NOMO-1 (cell line): ENCODE measurements around the gene DNAL4.

Experiments used
- DNase-seq, 2 experiments: peaks; one replicate each; lab custom pipeline; 2025; ENCODE audit not compliant: unreplicated experiment in 2 of 2; lab: John Stamatoyannopoulos, UW

Gene DNAL4

DNA sequence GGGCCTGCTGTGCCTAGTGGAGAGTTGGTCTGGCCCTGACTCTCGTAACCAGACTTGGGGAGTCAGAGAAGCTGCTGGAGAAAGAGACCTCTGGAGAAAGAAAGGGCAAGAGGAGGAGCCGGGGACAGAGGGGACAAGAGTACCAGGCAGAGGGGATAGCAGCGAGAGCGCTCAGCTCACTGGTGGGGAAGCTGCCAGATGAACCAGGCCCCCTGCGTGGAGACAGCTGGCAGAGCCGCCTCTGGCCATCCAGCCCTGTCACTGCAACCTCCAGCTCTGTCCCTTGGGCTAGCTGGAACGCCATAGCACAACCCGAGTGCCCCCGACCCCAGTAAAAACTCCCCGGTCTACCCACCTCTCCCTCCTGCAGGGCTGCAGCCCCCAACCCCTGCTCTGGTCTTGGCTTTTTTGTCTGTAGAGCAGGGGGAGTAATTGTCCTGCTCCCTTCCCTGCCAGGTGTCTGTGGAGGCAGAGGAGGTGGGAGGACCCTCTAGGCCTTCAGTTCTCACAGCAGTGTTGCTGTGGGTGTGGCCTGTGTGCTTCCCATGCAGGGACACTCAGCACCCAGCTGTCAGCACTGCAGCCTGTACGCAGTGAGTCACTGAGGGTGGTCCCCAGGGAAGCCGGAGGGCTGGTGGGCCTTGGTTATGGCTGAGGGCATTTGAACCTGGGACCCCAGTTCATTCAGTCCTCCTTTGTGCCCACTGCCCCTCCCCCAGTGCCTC lies 33.3 kb downstream of the DNAL4 start:
- no peak for DNase-seq

DNA sequence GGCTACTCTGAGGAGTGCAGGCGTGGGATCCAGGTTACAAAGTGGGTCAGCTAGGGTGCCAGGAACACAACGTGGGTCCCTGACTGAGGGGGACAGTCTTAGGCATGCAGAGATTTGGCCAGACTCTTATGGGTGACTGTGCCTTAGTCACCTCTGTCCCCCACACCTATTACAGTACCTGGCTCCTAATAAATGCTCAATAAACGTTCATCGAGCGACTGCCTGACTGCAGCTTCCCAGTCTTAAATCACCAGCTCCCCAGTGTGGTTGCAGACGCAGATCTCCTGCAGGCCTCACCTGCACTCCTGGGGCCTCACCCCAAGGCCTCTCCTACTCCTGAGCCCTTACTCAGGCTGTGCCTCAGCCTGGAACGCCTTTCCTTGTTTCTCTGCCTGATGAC lies 34.9 kb downstream of the DNAL4 start:
- no peak for DNase-seq

DNA sequence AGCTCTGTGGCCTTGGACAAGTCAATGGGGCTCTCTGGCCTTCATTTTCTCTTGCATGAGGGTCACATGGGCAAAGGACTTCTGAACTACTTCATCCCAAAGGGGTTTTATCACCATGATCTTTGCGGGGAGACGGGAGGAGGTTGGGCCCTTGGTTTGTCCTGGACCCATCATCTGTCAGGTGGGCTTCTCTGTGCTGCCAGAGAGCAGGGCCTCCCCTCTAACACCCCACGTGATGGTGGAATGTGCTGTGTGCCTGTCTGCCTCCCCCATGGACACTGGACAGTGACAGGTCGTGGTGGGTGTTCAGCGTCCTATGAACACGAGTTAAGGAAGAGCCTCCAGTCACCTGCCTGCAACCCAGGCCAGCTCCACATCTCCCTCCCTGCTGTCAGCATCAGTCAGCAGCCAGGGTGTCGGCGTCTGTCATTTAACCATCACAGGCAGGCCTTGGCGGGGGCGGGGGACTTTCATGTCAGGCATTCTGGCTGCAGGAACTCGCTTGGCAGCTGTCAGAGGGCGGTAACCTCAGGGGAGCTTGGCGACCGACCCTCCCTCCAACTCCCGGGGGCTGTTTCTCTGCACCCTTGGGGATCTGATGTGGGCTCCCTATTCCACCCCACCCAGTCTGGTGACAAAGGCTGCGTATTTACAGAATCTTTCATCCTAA lies 35.5 kb downstream of the DNAL4 start:
- no peak for DNase-seq

DNA sequence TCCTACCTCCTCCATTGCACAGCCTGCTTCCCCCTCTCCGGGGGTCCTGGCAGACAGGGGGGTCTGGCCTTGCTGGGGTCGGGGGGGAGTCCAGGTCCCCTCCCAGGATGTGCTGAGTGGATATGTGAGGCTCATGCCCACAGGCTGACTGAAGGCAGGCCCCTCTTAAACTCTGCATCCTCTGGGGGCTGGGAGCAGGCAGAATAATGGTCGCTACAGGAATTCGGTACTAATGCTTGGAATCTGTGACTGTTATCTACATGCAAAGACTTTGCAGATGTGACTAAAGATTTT lies 36.5 kb downstream of the DNAL4 start:
- DNase-seq = no peak

DNA sequence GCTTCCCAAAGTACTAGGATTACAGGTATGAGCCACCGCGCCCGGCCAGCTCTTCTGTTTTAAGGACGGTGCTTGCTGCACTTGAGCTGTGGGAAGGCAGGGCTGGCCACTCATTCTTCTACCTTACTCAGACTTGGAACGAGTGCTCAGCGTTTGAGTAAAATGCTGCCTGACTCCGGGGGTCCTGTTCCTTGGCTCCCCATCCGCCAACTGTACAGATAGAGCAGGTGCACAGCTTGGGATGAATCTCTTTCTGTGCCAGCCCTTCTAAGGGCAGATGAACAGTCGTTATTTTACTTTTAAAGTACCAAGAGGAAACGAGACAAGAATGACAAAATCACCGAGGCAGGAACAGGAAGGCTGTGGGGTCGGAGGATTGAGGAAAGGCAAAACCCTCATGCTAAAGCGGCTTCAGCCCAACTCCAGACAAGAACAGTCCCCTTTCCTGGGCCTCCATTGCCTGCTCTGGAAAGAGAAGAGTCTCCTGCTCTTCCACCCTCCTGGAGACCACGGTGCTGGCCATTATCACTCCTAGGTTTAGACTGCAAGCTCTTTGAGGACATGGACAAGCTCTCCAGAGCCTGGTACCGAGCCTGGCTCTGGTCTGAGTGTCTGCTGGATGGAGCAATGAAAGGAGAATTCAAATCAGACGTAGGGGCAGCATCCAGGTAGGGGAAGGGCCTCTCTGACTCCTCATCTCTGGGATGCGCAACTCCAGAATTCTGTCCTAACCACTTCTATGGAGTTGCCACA lies 37.1 kb downstream of the DNAL4 start:
- peak; percentile 21 to 53 for DNase-seq

DNA sequence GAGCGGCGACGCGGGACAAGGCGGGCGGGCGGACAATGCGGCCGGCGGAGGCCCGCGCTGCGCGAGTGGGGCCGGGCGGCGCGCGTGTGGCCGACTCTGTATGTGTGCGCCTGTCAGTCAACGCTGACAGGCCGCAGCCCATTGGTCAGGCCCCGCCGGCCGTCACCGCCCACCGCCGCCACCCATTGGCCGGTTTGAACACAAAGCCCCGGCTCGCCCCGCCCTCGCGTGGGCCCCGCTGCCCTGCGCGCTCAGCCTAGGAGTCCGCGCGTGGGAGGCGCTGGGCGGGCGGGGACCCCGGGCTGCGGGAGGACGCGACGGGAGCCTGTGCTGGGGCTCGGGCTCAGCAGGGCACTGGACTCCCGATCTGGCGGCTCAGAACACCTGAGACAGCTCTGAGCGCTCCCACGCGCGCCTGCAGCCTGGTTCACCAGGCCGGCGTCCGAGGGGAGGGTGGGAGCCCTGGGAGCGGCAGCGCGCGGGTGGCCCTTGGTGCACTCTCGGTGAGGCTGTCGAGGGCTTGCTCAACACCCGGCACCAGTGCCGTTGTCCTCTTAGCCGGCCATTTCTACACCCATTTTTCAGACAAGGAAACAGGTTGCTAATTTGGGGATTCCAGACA lies 37.9 kb downstream of the DNAL4 start, which contains the start of gene SUN2:
SUN2 (minus strand) TSS at position 88 of the 622 bp plus-strand sequence. CDS start 3,370 bp downstream, outside the sequence.
- DNase-seq = peak; percentile 73 to 86

DNA sequence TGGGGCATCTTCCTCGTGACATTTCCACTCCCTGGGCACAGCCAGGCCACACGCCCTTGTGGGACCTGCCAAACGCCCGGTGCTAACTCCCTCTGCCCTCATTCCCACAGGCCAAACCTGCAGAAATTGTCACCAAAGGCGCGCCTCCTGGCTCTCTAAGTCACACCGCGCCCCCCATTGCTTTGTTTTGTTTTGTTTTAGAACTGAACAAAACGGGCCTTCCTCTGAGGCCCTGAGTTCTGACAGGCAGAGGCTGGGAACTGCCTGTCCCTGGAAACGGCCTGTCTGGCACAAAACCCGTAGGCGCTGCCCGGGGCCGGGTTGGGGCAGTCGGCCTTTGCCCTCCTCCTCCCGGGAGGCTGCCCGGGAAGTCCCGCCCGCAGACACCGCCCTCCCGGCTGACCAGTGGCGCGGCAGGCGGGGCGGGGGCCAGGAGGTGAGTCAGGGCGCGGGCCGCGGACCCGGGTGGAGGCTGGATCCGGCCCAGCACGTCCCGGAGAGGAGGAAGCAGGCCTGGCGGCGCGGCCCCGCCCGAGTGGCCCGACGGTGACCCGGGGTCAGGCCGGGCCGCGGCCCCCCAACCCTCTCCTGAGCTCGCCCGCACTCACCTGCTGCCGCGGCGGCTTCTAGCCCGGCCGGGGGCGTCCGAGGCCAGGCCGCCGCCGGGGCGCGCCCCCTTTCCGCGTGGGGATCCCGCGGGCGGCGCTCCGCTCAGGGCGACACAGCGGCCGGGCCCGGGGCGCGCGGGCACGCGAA lies 38.6 kb downstream of the DNAL4 start:
- DNase-seq = peak; percentile 62 to 67

DNA sequence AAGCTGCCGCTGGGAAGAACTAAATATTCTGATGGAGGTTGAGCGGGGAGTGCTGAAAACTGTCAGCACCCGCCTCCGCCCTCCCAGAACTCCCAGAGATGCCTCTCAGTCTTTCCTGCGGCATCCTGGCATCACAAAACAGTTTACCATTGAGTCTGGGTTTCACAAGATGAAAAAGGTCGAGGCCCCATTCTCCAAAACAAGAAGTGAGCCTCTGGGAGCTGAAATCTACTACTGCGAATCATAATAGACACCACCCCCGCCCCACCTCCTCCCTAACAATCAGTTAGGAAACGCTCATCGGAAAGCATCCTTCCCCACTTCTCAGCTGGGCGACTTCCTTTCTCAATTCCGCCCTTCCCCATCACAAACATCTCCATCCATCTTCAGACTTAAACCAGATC lies 39.2 kb downstream of the DNAL4 start:
- peak; percentile 79 to 87 for DNase-seq

DNA sequence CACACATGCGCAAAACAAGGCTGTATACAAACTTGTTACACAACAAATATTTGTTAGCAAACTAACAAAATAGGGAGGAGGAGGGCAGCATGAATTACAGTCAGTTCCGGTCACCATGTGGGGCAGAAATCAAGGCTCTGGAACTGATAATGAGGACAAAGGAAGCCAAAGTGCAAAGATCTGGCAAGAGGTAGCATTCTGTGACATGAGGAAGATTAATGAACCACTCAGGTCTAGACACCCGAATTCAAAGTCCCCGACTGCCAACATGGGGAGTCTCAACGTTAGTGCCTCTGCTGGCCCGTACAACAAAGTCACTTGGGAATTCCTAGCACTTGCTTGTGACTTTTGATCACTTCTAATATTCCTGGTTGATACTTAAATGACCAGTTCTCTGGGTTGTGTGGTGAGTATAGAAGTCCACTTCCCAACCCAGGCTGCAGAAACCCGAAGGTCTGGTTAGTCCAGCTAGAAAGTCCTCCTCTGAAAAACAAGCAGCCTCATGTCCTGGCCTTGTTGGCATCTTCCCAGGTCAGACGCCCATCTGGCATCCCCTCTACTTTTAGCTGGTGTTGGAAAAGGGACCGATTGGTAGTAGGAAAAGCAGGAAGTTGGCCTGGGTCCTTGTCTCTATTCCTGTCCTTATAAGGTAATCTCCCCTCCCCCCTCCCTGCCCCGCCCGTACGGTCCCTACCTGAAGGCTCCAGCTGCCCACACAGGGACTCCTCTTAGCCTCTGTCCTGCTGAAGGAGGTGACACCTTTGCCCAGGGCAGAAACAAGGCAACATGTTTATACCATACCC lies 39.8 kb downstream of the DNAL4 start:
- DNase-seq = no peak

DNA sequence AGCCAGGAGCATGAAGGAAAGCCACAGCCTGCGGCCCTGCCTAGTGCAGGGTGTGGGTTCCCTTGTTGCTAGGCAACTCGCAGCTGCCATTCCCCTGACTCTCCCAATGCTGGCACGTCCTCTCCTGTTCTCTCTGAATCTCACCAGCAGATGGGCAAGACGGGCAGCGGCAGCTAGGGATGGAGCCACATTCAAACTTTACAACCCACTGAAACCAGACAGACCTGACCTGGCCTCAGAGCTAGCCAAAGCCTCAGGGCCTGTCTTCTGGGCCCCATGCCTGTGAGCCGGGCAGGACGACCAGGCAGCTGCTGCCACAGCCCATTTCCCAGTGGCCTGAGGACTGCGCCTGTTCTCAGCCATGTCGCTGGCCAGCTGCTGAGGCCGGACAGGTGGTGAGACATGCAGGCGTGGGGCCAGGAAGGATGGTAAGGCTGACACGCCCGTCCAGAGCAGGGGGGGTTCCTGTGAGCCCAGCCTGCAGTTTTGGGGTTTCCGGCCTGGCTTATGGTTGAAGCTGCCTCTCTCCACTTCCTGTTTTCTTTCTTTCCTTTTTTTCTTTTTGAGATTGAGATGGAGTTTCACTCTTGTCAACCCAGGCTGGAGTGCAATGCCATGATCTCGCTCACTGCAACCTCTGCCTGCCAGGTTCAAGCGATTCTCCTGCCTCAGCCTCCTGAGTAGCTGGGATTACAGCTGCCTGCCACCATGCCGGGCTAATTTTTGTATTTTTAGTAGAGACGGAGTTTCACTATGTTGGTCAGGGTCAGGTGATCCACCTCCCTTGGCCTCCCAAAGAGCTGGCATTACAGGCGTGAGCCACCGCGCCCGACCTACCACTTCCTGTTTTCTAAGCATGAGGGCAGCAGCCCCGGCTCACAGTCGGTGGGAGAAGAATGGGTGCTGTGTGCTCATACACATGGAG lies 42.3 kb downstream of the DNAL4 start:
- peak; percentile 75 to 80 for DNase-seq

DNA sequence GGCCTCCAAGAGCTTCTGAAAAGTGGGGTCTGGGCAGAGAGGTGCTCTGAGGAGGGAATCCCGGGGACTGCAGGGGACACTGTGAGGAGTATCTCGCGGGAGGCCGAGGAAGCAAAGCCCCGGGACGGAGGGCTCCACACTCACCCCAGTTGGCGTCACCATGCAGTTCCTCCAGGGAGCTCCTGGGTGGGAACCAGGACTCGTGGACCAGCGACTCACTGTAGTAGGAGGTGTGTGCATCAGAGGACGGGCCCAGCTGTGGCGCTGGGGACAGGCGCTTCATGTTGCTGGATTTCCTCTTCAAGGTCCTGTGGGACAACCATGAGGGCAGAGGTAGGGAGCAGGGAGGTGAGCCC lies 42.9 kb downstream of the DNAL4 start:
- no peak for DNase-seq

DNA sequence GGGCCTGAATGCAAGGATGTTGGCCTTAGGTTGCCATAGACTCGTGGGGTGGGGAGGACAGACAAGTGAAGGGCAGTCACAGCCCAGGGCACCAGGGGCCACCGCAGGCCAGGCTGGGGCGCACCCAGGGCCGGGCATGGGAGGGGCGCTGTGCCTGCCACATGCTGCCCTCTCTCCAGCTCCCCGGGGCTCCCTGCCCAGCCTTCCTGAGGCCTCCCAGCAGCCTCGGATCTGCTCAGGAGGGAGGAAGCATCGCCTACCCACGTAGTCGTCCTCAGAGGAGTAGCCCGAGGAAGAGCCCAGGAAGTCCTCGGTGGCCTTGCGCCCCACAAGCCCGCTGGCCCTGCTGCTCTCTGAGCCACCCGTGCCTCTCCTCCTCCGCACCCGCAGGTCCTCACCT lies 43.3 kb downstream of the DNAL4 start:
- DNase-seq = no peak

DNA sequence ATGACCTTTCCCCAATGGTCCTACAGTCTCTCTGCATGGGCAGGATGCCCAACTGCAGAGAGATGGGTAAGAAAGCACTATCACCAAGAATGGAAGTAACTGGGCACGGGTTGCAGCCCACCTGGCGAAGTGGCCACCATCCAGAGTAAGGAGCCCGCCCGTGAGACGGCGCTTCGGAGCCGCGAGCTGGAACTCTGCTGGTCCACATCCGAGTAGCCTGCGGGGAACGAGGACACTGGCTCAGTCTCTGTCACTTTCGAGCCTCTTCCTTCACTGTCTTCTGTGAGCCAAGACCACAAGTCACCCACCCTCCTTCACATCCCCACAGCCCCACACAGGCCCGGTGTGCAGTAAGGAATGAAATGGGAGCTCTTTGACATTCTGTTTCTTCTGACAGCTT lies 43.8 kb downstream of the DNAL4 start:
- no peak for DNase-seq

DNA sequence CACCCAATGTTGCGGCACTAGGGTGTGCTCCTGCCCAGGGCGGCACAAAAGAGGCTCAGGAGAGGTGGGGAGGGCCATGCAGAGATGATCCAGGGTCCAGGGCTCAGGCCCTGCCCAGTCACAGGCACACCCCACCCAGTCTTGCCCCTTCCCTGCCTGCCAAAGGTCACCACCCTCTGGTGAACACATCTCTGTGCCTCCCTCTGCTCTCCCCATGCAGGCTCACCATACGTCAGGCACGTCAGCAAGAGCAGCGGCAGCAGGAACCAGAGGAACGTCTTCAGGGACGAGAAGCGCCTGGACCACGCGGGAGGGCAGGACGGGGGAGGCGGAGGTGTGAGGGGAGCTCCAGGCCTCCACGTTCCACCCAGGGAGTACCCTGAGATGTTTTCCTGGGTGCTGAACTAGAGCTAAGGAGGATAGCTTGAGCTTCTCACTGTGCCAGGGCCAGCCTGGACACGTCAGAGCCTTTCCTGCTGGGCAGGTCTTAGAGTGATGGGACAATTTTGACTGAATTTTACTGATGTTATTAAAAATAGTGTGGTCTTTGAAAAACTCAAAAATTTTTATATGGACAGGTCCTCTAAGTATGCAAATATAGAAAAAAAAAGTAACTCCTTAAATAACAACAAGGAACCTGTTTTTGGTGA lies 45.3 kb downstream of the DNAL4 start:
- no peak for DNase-seq

DNA sequence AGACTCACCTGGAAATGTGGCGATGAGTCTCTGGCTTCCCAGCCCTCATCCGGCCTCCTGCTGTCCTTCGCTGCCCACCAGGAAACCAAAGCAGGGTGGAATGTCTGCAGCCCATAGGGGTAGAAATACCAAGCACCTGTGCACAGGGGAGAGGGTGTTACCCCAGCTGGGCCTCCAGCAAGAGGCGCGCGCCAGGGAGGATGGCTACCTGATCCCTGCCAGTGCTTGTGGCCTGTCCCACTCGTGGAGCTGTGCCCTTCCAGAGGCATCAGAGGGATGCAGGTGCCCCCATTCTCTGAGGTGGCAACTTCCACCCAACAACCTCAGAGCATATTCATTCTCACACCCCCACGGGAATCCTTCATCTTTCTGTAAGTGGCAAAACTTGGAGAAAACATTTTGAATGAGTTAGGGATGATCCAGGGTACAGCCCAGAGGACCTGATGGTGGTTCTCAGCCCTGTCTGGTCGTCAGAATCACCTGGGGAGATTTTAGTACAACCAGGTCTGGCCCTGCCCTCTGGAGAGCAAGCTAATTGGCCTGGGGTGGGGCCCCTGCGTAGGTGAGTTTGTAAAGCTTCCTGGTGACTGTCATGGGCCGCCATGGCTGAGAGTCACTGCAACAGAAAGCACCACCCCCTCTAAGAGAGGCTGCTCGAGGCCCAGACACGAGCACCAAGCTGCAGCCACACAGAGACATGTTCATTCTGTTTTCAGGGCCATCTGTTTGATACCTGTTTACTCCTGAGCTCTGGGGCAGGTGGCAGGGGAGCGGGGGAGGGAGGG lies 48.1 kb downstream of the DNAL4 start:
- DNase-seq = no peak

DNA sequence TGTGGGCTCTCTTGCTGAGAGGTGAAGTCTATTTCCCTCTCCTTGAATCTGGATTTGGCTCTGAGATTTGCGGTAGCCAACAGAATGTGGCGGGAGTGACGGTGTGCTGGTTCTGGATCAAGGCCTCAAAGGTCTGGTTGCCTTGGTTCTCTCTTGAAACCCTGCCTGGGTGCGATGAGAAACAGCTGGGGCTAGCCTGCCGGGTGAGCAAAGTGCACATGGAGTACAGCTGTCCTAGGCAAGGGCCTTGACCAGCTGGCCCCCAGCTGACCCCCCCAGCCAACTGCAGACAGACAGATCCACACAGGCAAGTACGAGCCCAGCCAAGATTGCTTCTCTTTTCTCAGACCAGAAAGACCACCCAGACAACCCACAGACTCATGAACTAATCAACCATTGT lies 49.0 kb downstream of the DNAL4 start:
- DNase-seq = no peak

DNA sequence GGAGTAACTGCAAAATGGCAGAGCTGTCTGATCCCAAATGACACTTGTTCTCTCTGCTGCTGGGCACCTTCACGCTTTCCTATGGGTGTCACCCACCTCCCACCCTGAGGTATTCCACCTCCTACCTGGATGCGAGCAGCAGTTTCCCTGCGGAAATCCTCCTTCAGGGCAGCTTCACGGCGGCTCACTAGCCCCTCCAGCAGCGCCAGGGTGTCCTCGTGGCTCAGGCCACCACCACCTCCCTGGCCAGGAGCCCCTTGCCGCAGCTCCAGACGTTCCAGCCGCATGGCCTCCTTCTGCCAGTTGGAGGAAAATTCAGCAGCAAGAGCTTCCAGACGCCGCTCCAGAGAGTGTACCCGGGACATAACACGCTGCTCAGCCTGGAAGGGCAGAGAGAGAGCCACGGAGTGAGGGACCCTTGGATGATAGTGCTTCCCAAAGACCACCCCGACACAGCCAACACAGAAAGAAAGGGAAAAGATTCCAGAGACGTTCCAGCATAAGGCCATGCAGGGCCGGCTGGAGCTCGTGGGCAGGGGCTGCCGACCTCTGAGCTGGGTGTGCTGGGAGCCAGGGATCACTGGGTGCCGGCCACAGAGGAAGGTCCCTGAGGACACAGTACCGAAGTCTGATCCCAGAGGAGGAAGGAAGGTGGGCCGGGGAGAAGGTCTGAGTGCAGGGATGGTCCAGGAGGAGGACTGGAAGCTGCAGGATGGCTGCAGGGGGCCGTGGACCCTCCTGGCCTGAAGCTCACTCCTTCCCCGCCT lies 51.6 kb downstream of the DNAL4 start:
- no peak for DNase-seq
